Activated T-helper 17 cell treated with anti-CD3 and anti-CD28 coated beads, Interleukin-2, amount 50 U/mL, for 72 hours (primary cell): ENCODE results near the gene KMT2C. TPM values are rescaled to one million over a fixed set of nuclear protein-coding genes. Genes with fewer than 3 reads are reported as not detected.
"Not testable (repeated sequence)": the region's sequence is repeated elsewhere in the genome, so short reads cannot be mapped to it uniquely, and the experiment has no call there.

ENCODE experiments used
- ATAC-seq: fragments of 150-1000 bp; cut with Tn5 transposase; replicated peaks from 2 replicates; pipeline ENCODE4 v1.10.0; 2021; ENCODE audit warnings: mild to moderate bottlenecking, moderate library complexity
- H3K27ac Mint-ChIP-seq: one replicate; pipeline ENCODE4 v1.8.0; 2022; ENCODE audit warnings: mixed read lengths
- H3K27me3 Mint-ChIP-seq: one replicate; pipeline ENCODE4 v1.8.0; 2022; ENCODE audit warnings: mixed read lengths
- H3K36me3 Mint-ChIP-seq: one replicate; pipeline ENCODE4 v1.8.0; 2022; ENCODE audit warnings: low read depth, mild to moderate bottlenecking, mixed read lengths
- H3K4me1 Mint-ChIP-seq: one replicate; pipeline ENCODE4 v1.8.0; 2022; ENCODE audit warnings: mixed read lengths
- H3K4me3 Mint-ChIP-seq: one replicate; pipeline ENCODE4 v1.8.0; 2022; ENCODE audit warnings: mild to moderate bottlenecking, mixed read lengths
- H3K9me3 Mint-ChIP-seq: one replicate; pipeline ENCODE4 v1.8.0; 2022; ENCODE audit warnings: mixed read lengths
- total RNA-seq, 2 donors: library from RNA; stranded (reverse); gene quantifications; one replicate each; pipeline ENCODE4 v1.2.3, GENCODE V29; 2022

KMT2C gene
- total RNA-seq, 2 donors from 2014 or later, result 52.1 to 106 TPM

GRCh38 chr7:152299542-152300143 lies 136.2 kb downstream of the KMT2C start:
- peaks cover 72% of the 10 kb centered on the region for H3K36me3 Mint-ChIP-seq
- not testable (repeated sequence) for H3K4me3 Mint-ChIP-seq, H3K27me3 Mint-ChIP-seq, H3K4me1 Mint-ChIP-seq, H3K27ac Mint-ChIP-seq, H3K9me3 Mint-ChIP-seq, ATAC-seq

DNA sequence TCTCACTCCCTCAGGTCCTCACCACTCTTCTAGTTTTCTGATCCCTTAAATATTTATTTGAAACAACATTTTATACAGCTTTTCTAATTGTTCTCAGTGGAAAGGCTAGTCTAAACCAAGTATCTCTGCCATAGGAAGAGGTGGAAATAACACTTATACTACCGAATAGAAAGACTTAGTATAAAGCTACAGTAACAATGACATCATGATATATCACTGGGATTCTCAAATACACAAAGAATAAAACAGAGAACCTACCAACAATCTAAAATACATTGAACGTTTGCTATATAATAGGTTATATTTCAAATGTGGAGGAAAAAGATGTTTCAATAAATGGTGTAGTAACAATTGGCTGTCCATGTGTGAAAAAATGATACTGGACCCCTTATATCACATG lies 142.9 kb downstream of the KMT2C start:
- peaks cover 64% of the 10 kb centered on the region for H3K36me3 Mint-ChIP-seq
- H3K27me3 Mint-ChIP-seq, result no peaks in the 10 kb centered on the region
- no peak for ATAC-seq
- H3K27ac Mint-ChIP-seq, result no peak overlapping the region
- peaks cover 8% of the 10 kb centered on the region for H3K9me3 Mint-ChIP-seq
- no peak overlapping the region for H3K4me3 Mint-ChIP-seq
- H3K4me1 Mint-ChIP-seq, result no peaks in the 10 kb centered on the region

- H3K4me1 Mint-ChIP-seq, H3K9me3 Mint-ChIP-seq, H3K27me3 Mint-ChIP-seq, H3K4me3 Mint-ChIP-seq, ATAC-seq, H3K27ac Mint-ChIP-seq: not testable (repeated sequence)
- H3K36me3 Mint-ChIP-seq, result peaks cover 31% of the 10 kb centered on the region
Observed at GRCh38 chr7:152286972-152287371, 148.8 kb downstream of the KMT2C start.

GRCh38 chr7:152286219-152286618 lies 149.6 kb downstream of the KMT2C start:
- H3K4me1 Mint-ChIP-seq, H3K27ac Mint-ChIP-seq, ATAC-seq, H3K9me3 Mint-ChIP-seq, H3K4me3 Mint-ChIP-seq, H3K27me3 Mint-ChIP-seq: not testable (repeated sequence)
- peaks cover 35% of the 10 kb centered on the region for H3K36me3 Mint-ChIP-seq

DNA sequence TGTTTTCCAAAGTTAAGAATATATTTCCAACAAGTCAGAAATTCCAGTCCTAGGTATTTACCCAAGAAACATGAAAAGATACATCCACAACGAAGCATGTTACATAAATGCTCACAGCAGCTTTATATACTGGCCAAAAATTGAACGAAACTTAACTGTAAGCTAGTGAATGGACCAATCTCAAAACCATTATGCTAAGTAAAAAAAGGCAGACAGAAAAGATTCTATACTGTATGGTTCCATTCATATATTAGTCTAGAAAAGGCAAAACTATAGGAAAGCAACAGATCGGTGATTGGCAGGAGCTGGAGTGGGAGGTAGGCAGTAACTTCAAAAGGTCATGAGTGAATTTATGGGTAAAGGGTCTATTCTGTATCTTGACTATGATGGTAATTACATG lies 150.8 kb downstream of the KMT2C start:
- not testable (repeated sequence) for H3K27me3 Mint-ChIP-seq, H3K27ac Mint-ChIP-seq, H3K4me1 Mint-ChIP-seq, ATAC-seq, H3K4me3 Mint-ChIP-seq, H3K9me3 Mint-ChIP-seq
- peaks cover 35% of the 10 kb centered on the region for H3K36me3 Mint-ChIP-seq

DNA sequence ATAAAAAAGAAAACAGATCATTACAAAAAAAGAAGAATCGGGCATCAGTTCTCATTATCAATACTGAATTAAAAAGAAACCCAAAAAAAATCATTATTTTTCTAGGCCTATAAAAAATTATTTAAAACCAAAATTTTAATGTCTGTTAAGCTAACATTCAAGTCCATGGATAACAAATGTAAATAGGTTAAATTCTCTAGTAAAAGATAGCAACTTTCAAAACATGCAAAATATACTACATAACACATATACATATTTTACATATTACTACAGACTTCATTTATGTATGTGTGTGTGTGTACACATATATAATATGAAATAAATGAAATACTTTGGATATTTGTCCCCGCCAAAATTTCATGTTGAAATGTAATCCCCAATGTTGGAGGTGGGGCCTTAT lies 158.1 kb downstream of the KMT2C start:
- not testable (repeated sequence) for H3K4me3 Mint-ChIP-seq, ATAC-seq, H3K9me3 Mint-ChIP-seq, H3K27ac Mint-ChIP-seq, H3K4me1 Mint-ChIP-seq, H3K27me3 Mint-ChIP-seq
- peaks cover 26% of the 10 kb centered on the region for H3K36me3 Mint-ChIP-seq

DNA sequence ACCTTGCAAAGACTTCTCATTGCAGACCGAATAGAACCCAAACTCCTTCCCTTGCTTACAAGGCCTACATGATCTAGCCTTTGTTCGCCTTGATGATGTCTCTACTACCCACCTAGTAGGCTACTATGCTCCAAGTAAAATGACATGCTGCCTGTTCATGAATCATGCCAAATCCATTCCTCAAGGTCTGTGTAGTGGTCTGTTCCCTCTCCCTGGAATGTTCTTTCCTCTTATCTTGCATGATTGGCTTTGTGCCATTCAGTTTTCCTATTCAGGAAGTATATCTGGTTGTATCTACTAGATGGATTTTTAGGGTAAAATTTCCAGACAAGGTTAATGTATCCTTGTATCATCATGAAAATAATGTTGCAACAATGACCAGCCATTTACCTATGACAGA lies 165.4 kb downstream of the KMT2C start:
- not testable (repeated sequence) for ATAC-seq, H3K27me3 Mint-ChIP-seq, H3K4me3 Mint-ChIP-seq, H3K27ac Mint-ChIP-seq, H3K9me3 Mint-ChIP-seq
- Mint-ChIP-seq H3K36me3 (peaks cover 65% of the 10 kb centered on the region), H3K4me1 (peaks cover 18% of the 10 kb centered on the region)

DNA sequence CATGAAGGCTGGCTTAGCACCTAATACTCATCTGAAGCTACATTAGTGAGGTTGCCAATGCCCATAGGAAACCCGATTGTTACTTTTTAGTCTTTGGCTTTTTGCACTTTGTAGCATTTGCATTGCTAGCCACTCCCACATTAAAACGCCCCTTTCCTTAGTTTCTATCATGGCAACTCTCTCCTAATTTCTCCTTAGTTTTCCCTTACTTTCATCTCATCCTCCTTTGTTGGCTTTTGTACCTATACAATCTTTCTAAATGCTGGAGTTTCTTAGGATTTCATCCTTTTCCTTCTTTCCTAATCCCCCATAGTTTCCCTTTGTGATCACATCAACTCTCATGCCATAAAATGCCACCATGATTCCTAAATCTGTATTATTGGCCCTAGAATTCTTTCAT lies 168.9 kb downstream of the KMT2C start:
- H3K27ac Mint-ChIP-seq, H3K4me3 Mint-ChIP-seq, ATAC-seq: not testable (repeated sequence)

GRCh38 chr7:152264915-152265314 lies 170.9 kb downstream of the KMT2C start:
- ATAC-seq, H3K9me3 Mint-ChIP-seq, H3K27me3 Mint-ChIP-seq, H3K27ac Mint-ChIP-seq, H3K4me3 Mint-ChIP-seq: not testable (repeated sequence)
- H3K36me3 Mint-ChIP-seq, result peaks cover 74% of the 10 kb centered on the region
- peaks cover 15% of the 10 kb centered on the region for H3K4me1 Mint-ChIP-seq

More for the DNA sequence above, 168.9 kb downstream of the KMT2C start:
- Mint-ChIP-seq H3K4me1 (peaks cover 18% of the 10 kb centered on the region), H3K36me3 (peaks cover 68% of the 10 kb centered on the region)
- not testable (repeated sequence) for H3K9me3 Mint-ChIP-seq, H3K27me3 Mint-ChIP-seq

DNA sequence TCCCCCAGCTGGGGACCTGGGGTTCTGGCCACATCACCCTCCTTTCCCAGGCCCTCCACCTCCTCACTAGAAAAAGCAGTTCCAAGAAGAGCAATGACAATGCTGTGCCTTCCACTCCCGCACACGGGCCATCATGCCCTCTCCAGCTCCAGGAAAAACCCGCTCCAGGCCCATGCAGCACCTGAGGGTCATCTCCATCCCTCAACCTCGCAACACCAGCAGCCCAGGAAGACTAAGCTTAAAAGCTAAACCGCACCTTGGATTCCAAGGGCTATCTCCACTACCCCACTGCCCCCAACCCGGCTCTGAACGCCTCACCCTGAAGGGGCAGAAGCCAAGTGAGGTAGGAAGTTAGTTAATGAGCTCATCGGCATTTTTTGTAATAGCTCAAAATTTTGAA lies 173.7 kb downstream of the KMT2C start:
- ATAC-seq, H3K4me3 Mint-ChIP-seq, H3K9me3 Mint-ChIP-seq, H3K27me3 Mint-ChIP-seq: not testable (repeated sequence)
- peaks cover 14% of the 10 kb centered on the region for H3K4me1 Mint-ChIP-seq
- peak overlapping the region; percentile 54 for H3K27ac Mint-ChIP-seq
- H3K36me3 Mint-ChIP-seq, result peaks cover 80% of the 10 kb centered on the region

DNA sequence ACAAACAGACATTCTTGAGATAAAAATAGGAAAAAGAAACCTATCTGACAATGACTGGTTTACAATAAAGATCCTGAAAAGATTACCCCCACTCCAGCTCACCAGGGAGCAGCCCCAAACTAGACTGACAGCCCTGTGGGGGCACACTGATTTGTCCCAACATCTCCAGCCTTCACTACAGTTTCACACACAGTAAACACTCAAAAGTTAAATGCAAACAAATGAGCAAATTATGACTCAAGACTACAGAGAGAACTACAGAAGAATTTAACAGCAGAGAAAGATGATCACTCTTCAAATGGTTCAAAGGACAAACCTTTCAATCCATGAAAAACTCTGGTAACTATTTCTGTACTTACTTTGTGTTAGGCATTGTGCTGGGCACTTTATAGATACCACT lies 176.2 kb downstream of the KMT2C start:
- H3K36me3 Mint-ChIP-seq, result peaks cover 92% of the 10 kb centered on the region
- H3K27me3 Mint-ChIP-seq, H3K4me1 Mint-ChIP-seq, H3K4me3 Mint-ChIP-seq, H3K27ac Mint-ChIP-seq, ATAC-seq, H3K9me3 Mint-ChIP-seq: not testable (repeated sequence)

DNA sequence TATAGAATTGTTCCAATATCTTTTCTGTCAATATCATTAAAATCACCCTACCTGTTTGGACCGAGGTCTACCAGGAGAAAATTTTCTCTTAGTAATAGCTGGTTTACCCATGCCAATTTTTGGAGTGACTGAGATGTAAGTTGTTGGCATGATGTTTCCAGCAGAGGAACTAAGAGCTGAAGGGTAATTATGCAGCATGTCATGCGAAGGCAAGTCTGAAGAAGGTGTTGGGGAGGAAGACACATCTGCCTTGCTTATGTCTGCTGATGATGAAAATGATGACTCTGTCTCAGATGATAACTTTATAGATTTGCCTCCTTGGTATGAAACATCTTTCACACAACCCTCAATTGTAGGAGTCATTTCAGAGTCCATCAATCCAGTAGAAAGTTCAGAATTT lies 188.0 kb downstream of the KMT2C start:
- peaks cover 92% of the 10 kb centered on the region for H3K36me3 Mint-ChIP-seq
- H3K9me3 Mint-ChIP-seq, H3K4me1 Mint-ChIP-seq, H3K4me3 Mint-ChIP-seq, H3K27me3 Mint-ChIP-seq, H3K27ac Mint-ChIP-seq, ATAC-seq: not testable (repeated sequence)

GRCh38 chr7:152245417-152245816 lies 190.4 kb downstream of the KMT2C start:
- not testable (repeated sequence) for H3K9me3 Mint-ChIP-seq, H3K27ac Mint-ChIP-seq, H3K27me3 Mint-ChIP-seq, H3K4me1 Mint-ChIP-seq, ATAC-seq, H3K4me3 Mint-ChIP-seq
- peaks cover 67% of the 10 kb centered on the region for H3K36me3 Mint-ChIP-seq

- not testable (repeated sequence) for H3K27me3 Mint-ChIP-seq, H3K27ac Mint-ChIP-seq, H3K4me3 Mint-ChIP-seq, ATAC-seq, H3K9me3 Mint-ChIP-seq
- H3K36me3 Mint-ChIP-seq, result peaks cover 48% of the 10 kb centered on the region
- peaks cover 13% of the 10 kb centered on the region for H3K4me1 Mint-ChIP-seq
Observed at GRCh38 chr7:152243464-152243863, 192.3 kb downstream of the KMT2C start.

DNA sequence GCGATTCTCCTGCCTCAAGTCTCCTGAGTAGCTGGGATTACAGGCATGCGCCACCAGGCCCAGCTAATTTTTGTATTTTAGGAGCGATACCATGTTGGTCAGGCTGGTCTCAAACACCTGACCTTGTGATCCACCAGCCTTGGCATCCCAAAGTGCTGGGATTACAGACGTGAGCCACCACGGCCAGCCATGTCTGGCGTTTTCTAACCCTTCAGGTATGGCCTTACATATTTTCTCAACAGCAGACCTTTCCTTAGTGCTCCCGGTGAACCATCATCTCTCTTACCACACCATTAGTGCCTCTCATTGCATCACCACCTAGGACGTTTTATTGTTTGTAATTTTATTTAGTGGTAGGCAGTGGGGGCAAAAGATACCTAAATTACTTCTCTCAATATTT lies 194.5 kb downstream of the KMT2C start:
- not testable (repeated sequence) for H3K4me3 Mint-ChIP-seq, H3K27ac Mint-ChIP-seq, H3K9me3 Mint-ChIP-seq, H3K27me3 Mint-ChIP-seq, ATAC-seq
- Mint-ChIP-seq H3K4me1 (peaks cover 13% of the 10 kb centered on the region), H3K36me3 (peaks cover 45% of the 10 kb centered on the region)

DNA sequence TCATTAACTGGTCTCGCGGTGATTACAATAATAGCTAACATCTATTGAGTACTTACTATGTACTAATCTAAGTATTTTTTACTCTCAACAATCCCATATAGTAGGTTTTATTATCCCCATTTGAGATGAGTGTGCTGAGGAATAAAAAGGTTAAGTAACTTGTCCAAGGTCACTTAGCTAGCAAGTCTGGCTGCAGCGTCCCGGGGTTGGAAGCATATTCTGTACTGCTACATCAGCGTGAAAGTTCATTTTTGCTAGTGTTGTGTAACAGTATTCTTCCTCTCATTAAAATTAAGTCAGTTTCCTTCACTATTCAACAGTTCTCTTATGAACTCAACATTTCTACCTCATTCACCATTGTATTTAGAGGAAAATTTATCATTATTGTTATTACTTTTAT lies 199.5 kb downstream of the KMT2C start:
- not testable (repeated sequence) for H3K9me3 Mint-ChIP-seq, H3K27ac Mint-ChIP-seq, ATAC-seq, H3K27me3 Mint-ChIP-seq, H3K4me3 Mint-ChIP-seq
- H3K4me1 Mint-ChIP-seq, result peaks cover 13% of the 10 kb centered on the region
- H3K36me3 Mint-ChIP-seq, result peaks cover 63% of the 10 kb centered on the region
